Astrocyte of the spinal cord (primary cell): Measurements from ENCODE around the gene PCDH1.
A peak's percentile ranks its signal among the peaks of the same experiment; 100 is the strongest.

Experiments used
- DNase-seq: peaks from one replicate; pipeline ENCODE4 v3.0.0; 2011; ENCODE audit warnings: low read depth, low spot score
- H3K4me3 ChIP-seq: 2 replicates; pipeline ENCODE4 v1.5.1; 2011; ENCODE audit warnings: low read depth, mild to moderate bottlenecking, low read length, moderate library complexity
- CTCF ChIP-seq: IDR thresholded peaks from 2 replicates; pipeline ENCODE4 v1.5.1; 2012; ENCODE audit warnings: low read depth, mild to moderate bottlenecking, low read length, inconsistent platforms
- in situ Hi-C: cut with HindIII; loops from 2 replicates; pipeline ENCODE4 v1.10.0; 2017; ENCODE audit warnings: low sequenced_read_pairs

PCDH1 gene

DNA sequence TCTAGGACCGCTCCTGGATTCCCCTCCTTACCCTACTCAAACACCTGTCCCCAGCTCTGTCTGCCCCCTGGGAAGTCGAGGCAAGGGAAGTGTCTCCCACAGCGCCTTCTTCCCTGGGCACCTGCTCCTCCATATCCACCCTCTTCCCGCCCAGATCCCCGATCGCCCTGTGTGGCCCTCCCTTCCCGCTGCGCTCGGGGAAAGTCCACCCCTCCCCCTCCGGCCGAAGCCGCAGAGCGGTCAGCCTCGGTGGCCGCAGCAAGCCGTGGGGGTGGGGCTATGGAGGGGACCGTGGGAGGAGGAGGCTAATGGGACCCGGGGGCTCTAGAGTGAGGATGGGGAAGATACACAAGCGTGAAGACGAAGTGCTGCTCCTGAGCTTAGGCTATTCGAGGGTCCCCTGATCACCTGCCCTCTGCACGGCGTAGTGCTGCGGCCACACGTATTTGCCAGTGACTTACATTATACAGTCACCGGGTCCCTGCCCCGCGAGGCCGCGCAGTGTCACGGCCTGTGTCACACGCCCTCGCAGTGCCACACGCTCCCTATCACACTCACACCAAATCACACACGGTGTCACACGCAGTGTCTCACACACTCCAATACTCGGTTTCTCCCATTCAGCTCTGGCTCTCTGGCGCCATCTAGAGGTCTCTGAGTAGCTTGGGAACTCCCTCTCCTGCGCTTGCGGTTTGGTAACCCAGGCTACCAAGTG lies 658 bp upstream of the PCDH1 start:
- DNase-seq = peak; percentile 78
- H3K4me3 ChIP-seq = peak overlapping the region; percentile 17
- in situ Hi-C loops = no loop called here
- TF ChIP-seq CTCF = peak; percentile 99

- H3K4me3 ChIP-seq = peak overlapping the region; percentile 23
- DNase-seq = no peak
- no peak for TF ChIP-seq CTCF
- in situ Hi-C loops = no loop called here
Observed at GRCh38 chr5:141877356-141878185, 639 bp downstream of the PCDH1 start.

GRCh38 chr5:141876628-141877355 lies 1.4 kb downstream of the PCDH1 start:
- TF ChIP-seq CTCF = no peak
- no peak for DNase-seq
- no peak overlapping the region for H3K4me3 ChIP-seq
- in situ Hi-C loops = no loop called here

DNA sequence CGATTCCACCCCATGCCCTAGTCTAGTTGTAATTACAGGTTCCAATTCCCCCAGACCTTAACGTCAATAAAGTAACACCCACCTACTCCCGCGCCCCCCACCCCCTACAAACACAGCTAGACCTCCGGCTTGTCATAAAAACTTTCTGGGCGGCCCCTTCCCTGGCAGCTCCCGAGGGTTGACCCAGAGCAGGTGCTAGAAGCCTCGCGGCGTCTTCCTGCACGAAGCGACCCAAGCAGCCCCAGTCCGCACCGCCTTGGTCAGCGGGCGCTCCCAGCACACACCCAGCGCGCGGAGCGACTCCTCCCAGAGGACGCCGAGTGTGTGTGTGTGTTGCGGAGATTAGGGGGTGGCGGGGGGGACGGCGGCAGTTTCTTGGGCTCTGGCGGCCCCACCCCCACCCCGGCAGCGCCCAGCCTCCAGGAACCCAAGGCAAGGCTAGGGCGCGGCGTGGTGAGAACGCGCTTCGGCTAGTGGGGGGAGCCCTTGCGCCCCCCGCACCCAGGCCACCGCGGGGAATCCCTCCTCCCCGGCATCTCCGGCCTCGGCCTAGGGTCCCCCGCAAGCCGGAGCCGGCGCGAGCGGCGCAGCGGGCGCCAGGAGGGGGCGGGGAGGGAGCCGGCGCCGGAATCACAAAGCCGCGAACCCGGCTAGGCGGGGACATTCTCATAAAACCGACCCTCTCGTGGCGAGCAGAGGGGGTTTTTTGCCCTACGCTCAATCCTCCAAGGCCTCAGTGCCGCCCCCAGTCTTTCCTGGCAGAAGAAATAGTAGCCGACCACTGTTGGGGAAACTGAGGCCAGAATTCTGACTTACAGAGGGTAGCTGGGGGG lies 2.2 kb downstream of the PCDH1 start:
- no peak for DNase-seq
- H3K4me3 ChIP-seq = no peak overlapping the region
- in situ Hi-C loops = no loop called here
- no peak for TF ChIP-seq CTCF

DNA sequence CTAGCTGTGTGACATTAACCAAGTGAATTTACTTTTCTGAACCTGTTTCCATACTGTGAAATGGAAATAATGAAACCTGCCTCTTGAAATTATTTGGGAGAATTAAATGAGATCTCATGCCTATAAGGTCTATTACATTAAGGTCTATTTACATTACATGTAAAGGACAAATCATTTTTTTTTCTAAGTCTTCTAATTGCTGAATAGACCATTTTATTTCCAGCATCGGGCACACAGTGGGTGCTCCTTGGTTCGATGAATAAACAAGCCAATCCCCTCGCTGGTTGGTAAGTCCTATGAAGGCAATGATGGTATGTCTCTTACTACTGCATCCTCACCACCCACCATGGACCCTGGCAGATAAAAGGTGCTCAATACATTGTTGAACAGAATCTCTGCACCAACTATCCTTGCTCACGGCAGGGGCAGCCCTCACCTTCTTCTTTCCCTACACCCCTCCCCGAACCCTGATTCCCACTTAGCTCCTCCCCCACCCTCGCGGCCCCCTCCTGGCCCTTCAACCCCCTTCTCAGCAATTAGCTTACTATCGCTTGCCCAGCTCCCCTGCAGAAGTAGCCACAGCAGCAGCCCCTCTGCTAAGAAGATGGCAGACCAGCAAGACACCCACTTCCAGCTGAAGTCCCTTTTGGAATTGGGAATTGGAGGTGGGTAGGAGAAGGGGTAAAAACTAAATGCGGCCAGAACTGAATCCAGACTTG lies 3.0 kb downstream of the PCDH1 start:
- TF ChIP-seq CTCF = no peak
- H3K4me3 ChIP-seq = no peak overlapping the region
- DNase-seq = no peak
- in situ Hi-C loops = no loop called here
